Measurements from ENCODE around the gene POSTN. TPM values are rescaled to one million over a fixed set of nuclear protein-coding genes. Genes with fewer than 3 reads are reported as not detected.

The POSTN gene
- total RNA-seq, 3 donors from 2014 or later (not counting 1 experiment from before 2014, with no cell fraction given), result not detected

- no peaks in the 10 kb centered on the region for H3K4me1 ChIP-seq (ENCODE audit: control insufficient read depth, insufficient read depth, low read length)
- no peak overlapping the region for H3K27ac ChIP-seq (ENCODE audit: low read length)
- H3K4me1 Mint-ChIP-seq, result no peaks in the 10 kb centered on the region
- no peaks in the 10 kb centered on the region for H3K9me3 ChIP-seq (ENCODE audit: control insufficient read depth, insufficient read depth, low read length)
- DNase-seq (no peak), ATAC-seq (no peak)
- WGBS (ENCODE audit: insufficient coverage), result no CpG with 5 or more reads among the region's 1 CpG
- TF ChIP-seq, protein P1, sequence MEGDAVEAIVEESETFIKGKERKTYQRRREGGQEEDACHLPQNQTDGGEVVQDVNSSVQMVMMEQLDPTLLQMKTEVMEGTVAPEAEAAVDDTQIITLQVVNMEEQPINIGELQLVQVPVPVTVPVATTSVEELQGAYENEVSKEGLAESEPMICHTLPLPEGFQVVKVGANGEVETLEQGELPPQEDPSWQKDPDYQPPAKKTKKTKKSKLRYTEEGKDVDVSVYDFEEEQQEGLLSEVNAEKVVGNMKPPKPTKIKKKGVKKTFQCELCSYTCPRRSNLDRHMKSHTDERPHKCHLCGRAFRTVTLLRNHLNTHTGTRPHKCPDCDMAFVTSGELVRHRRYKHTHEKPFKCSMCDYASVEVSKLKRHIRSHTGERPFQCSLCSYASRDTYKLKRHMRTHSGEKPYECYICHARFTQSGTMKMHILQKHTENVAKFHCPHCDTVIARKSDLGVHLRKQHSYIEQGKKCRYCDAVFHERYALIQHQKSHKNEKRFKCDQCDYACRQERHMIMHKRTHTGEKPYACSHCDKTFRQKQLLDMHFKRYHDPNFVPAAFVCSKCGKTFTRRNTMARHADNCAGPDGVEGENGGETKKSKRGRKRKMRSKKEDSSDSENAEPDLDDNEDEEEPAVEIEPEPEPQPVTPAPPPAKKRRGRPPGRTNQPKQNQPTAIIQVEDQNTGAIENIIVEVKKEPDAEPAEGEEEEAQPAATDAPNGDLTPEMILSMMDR (IDR thresholded peaks at IDR 0.05), result no peak
- peaks cover 4% of the 10 kb centered on the region for H3K36me3 Mint-ChIP-seq
- no peak overlapping the region for H3K4me3 Mint-ChIP-seq
- intact Hi-C loops (cut with micrococcal nuclease), result no loop called here
- peaks cover 9 to 11% of the 10 kb centered on the region in 2 donors for H3K9me3 Mint-ChIP-seq
- no peak overlapping the region for H3K4me3 ChIP-seq (ENCODE audit: low read length)
- H3K27me3 ChIP-seq (ENCODE audit: control insufficient read depth, insufficient read depth, low read length), result no peaks in the 10 kb centered on the region
- H3K27ac Mint-ChIP-seq, result no peak overlapping the region
- H3K36me3 ChIP-seq (ENCODE audit: control insufficient read depth, insufficient read depth, low read length), result no peaks in the 10 kb centered on the region
- H3K27me3 Mint-ChIP-seq (ENCODE audit: low read depth in 2 of 2), result no peaks in the 10 kb centered on the region
Observed at GRCh38 chr13:37616131-37616530, 17.6 kb upstream of the POSTN start.

DNA sequence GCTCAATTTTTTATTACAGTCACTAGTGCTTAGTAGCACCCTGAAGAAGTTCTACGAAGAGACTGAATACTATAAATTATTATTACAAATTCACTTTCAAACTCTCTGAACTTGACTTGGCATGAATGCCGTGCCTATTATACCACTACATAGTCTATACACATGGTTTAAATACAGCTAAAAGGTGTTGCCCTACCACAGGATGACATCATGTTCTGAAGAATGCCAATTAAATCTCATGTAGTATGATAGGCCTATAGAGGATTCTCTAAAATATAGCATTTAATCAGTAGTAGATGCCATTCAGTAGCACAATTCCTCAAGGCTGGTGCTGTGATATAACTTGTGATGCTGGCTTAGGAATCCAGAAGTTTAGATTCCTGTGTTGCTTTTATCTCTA lies 16.7 kb upstream of the POSTN start:
- no peaks in the 10 kb centered on the region for H3K36me3 Mint-ChIP-seq
- Histone ChIP-seq H3K36me3 (ENCODE audit: control insufficient read depth, insufficient read depth, low read length) (no peaks in the 10 kb centered on the region), H3K4me1 (ENCODE audit: control insufficient read depth, insufficient read depth, low read length) (no peaks in the 10 kb centered on the region), H3K27ac (ENCODE audit: low read length) (no peak overlapping the region), H3K4me3 (ENCODE audit: low read length) (no peak overlapping the region), H3K27me3 (ENCODE audit: control insufficient read depth, insufficient read depth, low read length) (no peaks in the 10 kb centered on the region), H3K9me3 (ENCODE audit: control insufficient read depth, insufficient read depth, low read length) (no peaks in the 10 kb centered on the region)
- TF ChIP-seq, protein P1 (IDR thresholded peaks at IDR 0.05), result no peak
- H3K4me1 Mint-ChIP-seq, result no peaks in the 10 kb centered on the region
- H3K27me3 Mint-ChIP-seq (ENCODE audit: low read depth in 2 of 2), result no peaks in the 10 kb centered on the region
- DNase-seq (no peak), ATAC-seq (no peak)
- 100% methylated on average over 2 of the region's 2 CpGs for WGBS (ENCODE audit: insufficient coverage)
- no peak overlapping the region for H3K27ac Mint-ChIP-seq
- H3K9me3 Mint-ChIP-seq, result peaks cover 5 to 6% of the 10 kb centered on the region in 2 donors
- intact Hi-C loops (cut with micrococcal nuclease), result no loop called here
- H3K4me3 Mint-ChIP-seq, result no peak overlapping the region

DNA sequence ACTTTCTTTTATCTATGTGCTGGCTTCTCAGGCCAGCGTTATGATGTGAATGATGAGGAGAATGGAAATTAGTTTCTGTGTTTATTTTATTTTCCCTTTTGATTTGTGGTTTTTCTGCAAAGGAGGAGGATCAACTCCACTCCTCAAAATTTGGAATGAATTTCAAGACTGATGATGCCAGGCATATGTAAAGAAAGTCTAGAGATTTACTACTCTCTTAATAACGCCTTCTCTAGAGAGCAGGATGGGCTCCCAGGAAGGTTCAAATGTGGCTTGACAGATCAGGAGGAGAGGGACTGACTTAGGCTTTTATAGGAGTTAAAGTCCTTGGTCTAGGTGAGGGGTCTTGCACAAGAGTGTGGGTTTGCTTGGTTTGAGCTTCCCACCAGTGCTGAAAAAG lies 15.1 kb upstream of the POSTN start:
- TF ChIP-seq, protein P1 (IDR thresholded peaks at IDR 0.05), result no peak
- Mint-ChIP-seq H3K9me3 (peaks cover 5 to 9% of the 10 kb centered on the region in 2 donors), H3K4me3 (no peak overlapping the region), H3K4me1 (no peaks in the 10 kb centered on the region), H3K27me3 (ENCODE audit: low read depth in 2 of 2) (no peaks in the 10 kb centered on the region), H3K36me3 (no peaks in the 10 kb centered on the region), H3K27ac (no peak overlapping the region)
- H3K9me3 ChIP-seq (ENCODE audit: control insufficient read depth, insufficient read depth, low read length), result no peaks in the 10 kb centered on the region
- ATAC-seq (no peak), DNase-seq (no peak)
- no peak overlapping the region for H3K27ac ChIP-seq (ENCODE audit: low read length)
- H3K27me3 ChIP-seq (ENCODE audit: control insufficient read depth, insufficient read depth, low read length), result no peaks in the 10 kb centered on the region
- 86% methylated on average over 1 of the region's 2 CpGs for WGBS (ENCODE audit: insufficient coverage)
- no peaks in the 10 kb centered on the region for H3K4me1 ChIP-seq (ENCODE audit: control insufficient read depth, insufficient read depth, low read length)
- no peak overlapping the region for H3K4me3 ChIP-seq (ENCODE audit: low read length)
- no peaks in the 10 kb centered on the region for H3K36me3 ChIP-seq (ENCODE audit: control insufficient read depth, insufficient read depth, low read length)
- intact Hi-C loops (cut with micrococcal nuclease), result no loop called here

DNA sequence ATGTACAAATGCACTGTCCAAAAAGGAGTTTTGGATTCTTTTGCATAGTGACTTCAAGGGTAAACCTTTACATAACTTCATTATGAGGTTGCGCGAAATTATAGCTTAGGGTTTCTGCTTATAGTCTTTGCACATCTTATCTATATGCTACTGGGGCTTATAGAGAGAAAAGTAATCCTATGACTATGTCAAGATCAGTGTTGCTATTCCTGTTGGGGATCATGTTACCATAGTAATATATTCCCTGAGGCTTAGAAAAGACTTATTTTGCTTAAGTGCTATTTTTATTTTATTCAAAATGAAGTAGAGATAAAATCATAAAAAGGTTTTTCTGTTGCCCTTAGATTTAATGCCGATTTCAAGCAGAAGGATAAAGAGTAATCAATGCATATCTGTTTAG lies 14.7 kb upstream of the POSTN start:
- peaks cover 5 to 9% of the 10 kb centered on the region in 2 donors for H3K9me3 Mint-ChIP-seq
- no peak overlapping the region for H3K4me3 Mint-ChIP-seq
- H3K4me3 ChIP-seq (ENCODE audit: low read length), result no peak overlapping the region
- TF ChIP-seq, protein P1 (IDR thresholded peaks at IDR 0.05), result no peak
- H3K4me1 Mint-ChIP-seq, result no peaks in the 10 kb centered on the region
- H3K36me3 ChIP-seq (ENCODE audit: control insufficient read depth, insufficient read depth, low read length), result no peaks in the 10 kb centered on the region
- no peaks in the 10 kb centered on the region for H3K4me1 ChIP-seq (ENCODE audit: control insufficient read depth, insufficient read depth, low read length)
- intact Hi-C loops (cut with micrococcal nuclease), result no loop called here
- no peaks in the 10 kb centered on the region for H3K27me3 Mint-ChIP-seq (ENCODE audit: low read depth in 2 of 2)
- H3K27ac ChIP-seq (ENCODE audit: low read length), result no peak overlapping the region
- ATAC-seq (no peak), DNase-seq (no peak)
- WGBS (ENCODE audit: insufficient coverage), result 91% methylated on average over 1 of the region's 3 CpGs
- no peaks in the 10 kb centered on the region for H3K36me3 Mint-ChIP-seq
- H3K27ac Mint-ChIP-seq, result no peak overlapping the region
- no peaks in the 10 kb centered on the region for H3K27me3 ChIP-seq (ENCODE audit: control insufficient read depth, insufficient read depth, low read length)
- H3K9me3 ChIP-seq (ENCODE audit: control insufficient read depth, insufficient read depth, low read length), result no peaks in the 10 kb centered on the region

Measured in natural killer cell (primary cell).